Mesothelial cell of epicardium (in vitro differentiated cells): Measurements from ENCODE around the gene GNAO1. TPM values are rescaled to one million over a fixed set of nuclear protein-coding genes. Genes with fewer than 3 reads are reported as not detected.

ENCODE experiments used
- DNase-seq, 2 experiments: peaks; one replicate each; pipeline ENCODE4 v3.0.0; 2021; ENCODE audit warnings: low spot score in 2 of 2; ENCODE audit not compliant: unreplicated experiment in 2 of 2
- H3K27ac Mint-ChIP-seq: 2 replicates; pipeline ENCODE4 v1.8.0; 2021; ENCODE audit warnings: mixed read lengths
- H3K27me3 Mint-ChIP-seq: 2 replicates; pipeline ENCODE4 v1.8.0; 2021; ENCODE audit warnings: low read depth, mixed read lengths
- H3K36me3 Mint-ChIP-seq: 2 replicates; pipeline ENCODE4 v1.8.0; 2021; ENCODE audit warnings: mixed read lengths
- H3K4me1 Mint-ChIP-seq: 2 replicates; pipeline ENCODE4 v1.8.0; 2021; ENCODE audit warnings: mixed read lengths
- H3K4me3 Mint-ChIP-seq: 2 replicates; pipeline ENCODE4 v1.8.0; 2021; ENCODE audit warnings: mild to moderate bottlenecking, moderate library complexity, mixed read lengths
- H3K9me3 Mint-ChIP-seq: 2 replicates; pipeline ENCODE4 v1.8.0; 2021; ENCODE audit warnings: mixed read lengths
- CTCF ChIP-seq: fragments of 200-600 bp; sonication (generic); IDR thresholded peaks from one replicate; pipeline ENCODE4 v1.5.0; 2021; ENCODE audit warnings: antibody characterized with exemption; ENCODE audit not compliant: unreplicated experiment
- microRNA-seq: library from miRNA; unstranded; fragments of <30 nt; microRNA quantifications from one replicate; pipeline ENCODE4 v1.2.0, GENCODE V29; 2021; ENCODE audit warnings: inconsistent platforms, mixed read lengths
- total RNA-seq: library from RNA; stranded (reverse); gene quantifications from 3 replicates; pipeline ENCODE4 v1.2.1, GENCODE V29; 2021

GNAO1 gene
- total RNA-seq, 1 donor from 2014 or later, result 3.3 TPM

DNA sequence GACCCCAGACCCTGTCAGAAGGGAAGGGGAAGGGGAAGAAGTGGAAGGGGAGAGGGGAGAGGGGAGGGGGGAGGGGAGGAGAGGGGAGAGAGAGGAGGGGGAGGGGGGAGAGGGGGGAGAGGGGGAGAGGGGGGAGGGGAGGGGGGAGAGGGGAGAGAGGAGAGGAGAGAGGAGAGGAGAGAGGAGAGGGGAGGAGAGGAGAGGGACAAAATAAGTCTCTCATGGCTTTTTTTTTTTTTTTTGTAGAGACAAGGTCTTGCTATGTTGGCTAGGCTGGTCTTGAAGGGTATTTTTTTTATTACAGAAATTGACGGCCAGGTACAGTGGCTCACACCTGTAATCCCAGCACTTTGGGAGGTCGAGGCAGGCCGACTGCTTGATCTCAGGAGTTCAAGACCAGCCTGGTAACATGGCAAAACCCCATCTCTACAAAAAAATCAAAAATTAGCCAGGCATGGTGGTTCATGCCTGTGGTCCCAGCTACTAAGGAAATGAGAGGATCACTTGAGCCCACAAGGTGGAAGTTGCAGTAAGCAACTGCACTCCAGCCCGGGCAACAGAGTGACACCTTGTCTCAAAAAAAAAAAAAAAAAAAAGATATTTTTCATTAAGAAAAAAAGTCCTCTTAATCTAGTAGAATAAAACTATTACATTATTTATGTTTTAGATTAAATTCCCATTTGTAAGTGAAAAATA lies 214.8 kb downstream of the GNAO1 start:
- Mint-ChIP-seq H3K9me3 (no peaks in the 10 kb centered on the region), H3K27ac (no peak overlapping the region), H3K36me3 (peaks cover 37% of the 10 kb centered on the region), H3K27me3 (no peaks in the 10 kb centered on the region), H3K4me1 (no peaks in the 10 kb centered on the region), H3K4me3 (no peak overlapping the region)
- no peak for TF ChIP-seq CTCF
- no peak for DNase-seq

Small RNA genes within 50 kb of the gene (microRNA-seq; reads per million reads assigned to microRNA genes)
- not detected for gene MIR3935

Other genes with a start within 250 kb of the GNAO1 start
- gene AMFR, start 234.1 kb downstream of the GNAO1 start, total RNA-seq, result 54.6 to 60.0 TPM (median 58.1 TPM) in 3 replicates